NOMO-1 treated with dmso at 0.1 percent for 144 hours (cell line): ENCODE results near the gene ATP10A.

Experiments used
- DNase-seq: peaks from one replicate; lab custom pipeline; 2025; ENCODE audit not compliant: unreplicated experiment; lab: John Stamatoyannopoulos, UW

The ATP10A gene

GRCh38 chr15:25708391-25708790 is 154.7 kb downstream of the ATP10A start:
- no peak for DNase-seq

GRCh38 chr15:25707656-25708365 is 155.3 kb downstream of the ATP10A start:
- DNase-seq = no peak

GRCh38 chr15:25706176-25706955 is 156.8 kb downstream of the ATP10A start:
- DNase-seq = no peak

- DNase-seq = no peak
These were observed 157.6 kb downstream of the ATP10A start for GRCh38 chr15:25705433-25706115.

- DNase-seq = no peak
These were observed 159.4 kb downstream of the ATP10A start for GRCh38 chr15:25703726-25704125.

GRCh38 chr15:25701721-25702465 is 161.2 kb downstream of the ATP10A start:
- DNase-seq = no peak

- no peak for DNase-seq
These were observed 162.2 kb downstream of the ATP10A start for GRCh38 chr15:25700916-25701315.

GRCh38 chr15:25697586-25697985 is 165.5 kb downstream of the ATP10A start:
- no peak for DNase-seq

- no peak for DNase-seq
These were observed 167.0 kb downstream of the ATP10A start for GRCh38 chr15:25695875-25696760.

GRCh38 chr15:25694823-25695312 is 168.3 kb downstream of the ATP10A start:
- no peak for DNase-seq

- no peak for DNase-seq
These were observed 168.9 kb downstream of the ATP10A start for GRCh38 chr15:25694239-25694584.

GRCh38 chr15:25693321-25694238 is 169.5 kb downstream of the ATP10A start:
- DNase-seq = no peak

- DNase-seq = no peak
These were observed 171.3 kb downstream of the ATP10A start for GRCh38 chr15:25691544-25692430.

- DNase-seq = no peak
These were observed 172.2 kb downstream of the ATP10A start for GRCh38 chr15:25690673-25691543.

GRCh38 chr15:25689592-25689991 is 173.5 kb downstream of the ATP10A start:
- no peak for DNase-seq

GRCh38 chr15:25688166-25688565 is 175.0 kb downstream of the ATP10A start:
- DNase-seq = no peak

- DNase-seq = no peak
These were observed 175.4 kb downstream of the ATP10A start for GRCh38 chr15:25687689-25688088.
